HEK293 (cell line): ENCODE data around the gene WDR19.

Experiments used
- CTCF ChIA-PET: fragments of 350-600 bp; formaldehyde crosslinking; extraction: SDS; loops from one replicate; lab custom pipeline; 2021; ENCODE audit warnings: antibody characterized with exemption; lab: Yijun Ruan, JAX
- POLR2A ChIA-PET: fragments of 300-600 bp; formaldehyde crosslinking; extraction: SDS; loops from one replicate; lab custom pipeline; 2020; ENCODE audit warnings: antibody characterized with exemption, inconsistent platforms; lab: Yijun Ruan, JAX
- H3K27ac ChIP-seq: fragments of 200-500 bp; sonication (Bioruptor generic); 2 replicates; pipeline ENCODE4 v1.5.1; 2014; ENCODE audit warnings: low read depth, low read length, control low read depth, inconsistent platforms; ENCODE audit errors: extremely low read depth
- H3K36me3 ChIP-seq, 2 experiments: fragments of 200-500 bp in 1 of 2; sonication (Bioruptor generic) in 1 of 2; 1 replicate in 1 of 2; 2 replicates in 1 of 2; pipeline ENCODE4 v1.5.1; 2014 to 2017; ENCODE audit warnings: inconsistent platforms in 2 of 2, low read length in 2 of 2; ENCODE audit not compliant: control insufficient read depth in 2 of 2, insufficient read depth in 1 of 2
- H3K4me1 ChIP-seq: fragments of 200-500 bp; sonication (Bioruptor generic); 2 replicates; pipeline ENCODE4 v1.5.1; 2014; ENCODE audit warnings: mild to moderate bottlenecking, low read length, inconsistent platforms; ENCODE audit not compliant: control insufficient read depth, insufficient read depth
- H3K4me3 ChIP-seq: 2 replicates; pipeline ENCODE4 v1.5.1; 2011; ENCODE audit warnings: low read depth, mild to moderate bottlenecking, control low read depth, low read length, moderate library complexity
- H3K9me3 ChIP-seq: fragments of 200-500 bp; sonication (Bioruptor generic); 2 replicates; pipeline ENCODE4 v1.5.1; 2014; ENCODE audit warnings: low read depth, low read length, inconsistent platforms; ENCODE audit not compliant: control insufficient read depth, insufficient read depth
- BCL11A ChIP-seq: fragments of 450-650 bp; formaldehyde crosslinking; IDR thresholded peaks from 2 replicates; pipeline ENCODE4 v1.5.1; 2016; ENCODE audit warnings: low read depth, missing biosample characterization, missing genetic modification characterization
- GFI1B ChIP-seq: fragments of 450-650 bp; formaldehyde crosslinking; IDR thresholded peaks from 2 replicates; pipeline ENCODE4 v1.5.1; 2016; ENCODE audit warnings: missing biosample characterization, missing genetic modification characterization
- GLI4 ChIP-seq: fragments of 450-650 bp; formaldehyde crosslinking; IDR thresholded peaks from 2 replicates; pipeline ENCODE4 v1.5.1; 2016; ENCODE audit warnings: missing biosample characterization, missing genetic modification characterization
- KLF1 ChIP-seq: fragments of 450-650 bp; formaldehyde crosslinking; IDR thresholded peaks from 2 replicates; pipeline ENCODE4 v1.5.1; 2016; ENCODE audit warnings: missing biosample characterization, missing genetic modification characterization
- KLF10 ChIP-seq: fragments of 450-650 bp; IDR thresholded peaks from 2 replicates; pipeline ENCODE4 v1.5.1; 2018; ENCODE audit warnings: missing biosample characterization, mild to moderate bottlenecking, missing genetic modification characterization
- REST ChIP-seq: fragments of 450-650 bp; formaldehyde crosslinking; IDR thresholded peaks from 2 replicates; pipeline ENCODE4 v1.5.1; 2016; ENCODE audit warnings: missing biosample characterization, missing genetic modification characterization
- TCF7L2 ChIP-seq: IDR thresholded peaks from 2 replicates; pipeline ENCODE4 v1.6.1; 2011; ENCODE audit warnings: low read depth, mild to moderate bottlenecking, inconsistent platforms, low read length, moderate library complexity, borderline replicate concordance
- YY2 ChIP-seq: fragments of 450-650 bp; formaldehyde crosslinking; IDR thresholded peaks from 2 replicates; pipeline ENCODE4 v1.5.1; 2016; ENCODE audit warnings: missing biosample characterization, missing genetic modification characterization
- ZFP69B ChIP-seq: fragments of 450-650 bp; formaldehyde crosslinking; IDR thresholded peaks from 2 replicates; pipeline ENCODE4 v1.5.1; 2016; ENCODE audit warnings: missing biosample characterization, missing genetic modification characterization
- ZNF132 ChIP-seq: fragments of 450-650 bp; formaldehyde crosslinking; IDR thresholded peaks from 2 replicates; pipeline ENCODE4 v1.5.1; 2017; ENCODE audit warnings: missing biosample characterization, missing genetic modification characterization, borderline replicate concordance
- ZNF146 ChIP-seq: fragments of 450-650 bp; formaldehyde crosslinking; IDR thresholded peaks from 2 replicates; pipeline ENCODE4 v1.5.1; 2016; ENCODE audit warnings: missing biosample characterization, missing genetic modification characterization
- ZNF239 ChIP-seq: fragments of 450-650 bp; formaldehyde crosslinking; IDR thresholded peaks from 2 replicates; pipeline ENCODE4 v1.5.1; 2016; ENCODE audit warnings: missing biosample characterization, missing genetic modification characterization
- ZNF292 ChIP-seq: fragments of 450-650 bp; formaldehyde crosslinking; IDR thresholded peaks from 2 replicates; pipeline ENCODE4 v1.5.1; 2016; ENCODE audit warnings: low read depth, missing biosample characterization, missing genetic modification characterization, borderline replicate concordance
- ZNF549 ChIP-seq: fragments of 450-650 bp; IDR thresholded peaks from 2 replicates; pipeline ENCODE4 v1.5.1; 2018; ENCODE audit warnings: missing biosample characterization, missing genetic modification characterization, mild to moderate bottlenecking, inconsistent platforms, moderate library complexity
- ZNF555 ChIP-seq: fragments of 450-650 bp; formaldehyde crosslinking; conservative IDR thresholded peaks from 2 replicates; pipeline ENCODE4 v1.5.1; 2017; ENCODE audit warnings: missing biosample characterization, mild to moderate bottlenecking, missing genetic modification characterization, inconsistent platforms
- ZNF610 ChIP-seq: fragments of 450-650 bp; formaldehyde crosslinking; IDR thresholded peaks from 2 replicates; pipeline ENCODE4 v1.5.1; 2016; ENCODE audit warnings: missing biosample characterization, missing genetic modification characterization, borderline replicate concordance
- ZNF658 ChIP-seq: fragments of 450-650 bp; formaldehyde crosslinking; IDR thresholded peaks from 2 replicates; pipeline ENCODE4; 2016; ENCODE audit warnings: missing biosample characterization, missing genetic modification characterization
- ZNF791 ChIP-seq: fragments of 450-650 bp; formaldehyde crosslinking; IDR thresholded peaks from 2 replicates; pipeline ENCODE4 v1.5.1; 2016; ENCODE audit warnings: missing biosample characterization, missing genetic modification characterization
- ZSCAN16 ChIP-seq: fragments of 450-650 bp; formaldehyde crosslinking; IDR thresholded peaks from 2 replicates; pipeline ENCODE4 v1.5.1; 2016; ENCODE audit warnings: missing biosample characterization, missing genetic modification characterization
- ZSCAN30 ChIP-seq: fragments of 450-650 bp; IDR thresholded peaks from 2 replicates; pipeline ENCODE4 v1.5.1; 2018; ENCODE audit warnings: missing biosample characterization, mild to moderate bottlenecking, missing genetic modification characterization, moderate library complexity
- TF ChIP-seq, protein P1 (sequence below): fragments of 450-650 bp; IDR thresholded peaks from 2 replicates; pipeline ENCODE4 v1.5.1; 2018; ENCODE audit warnings: missing biosample characterization, missing genetic modification characterization
- TF ChIP-seq, protein P2 (sequence below): fragments of 450-650 bp; formaldehyde crosslinking; IDR thresholded peaks from 2 replicates; pipeline ENCODE4 v1.5.1; 2016; ENCODE audit warnings: missing biosample characterization, missing genetic modification characterization
- TF ChIP-seq, protein P3 (sequence below): fragments of 450-650 bp; formaldehyde crosslinking; IDR thresholded peaks from 2 replicates; pipeline ENCODE4 v1.5.1; 2016; ENCODE audit warnings: missing biosample characterization, missing genetic modification characterization
- TF ChIP-seq, protein P4 (sequence below): fragments of 450-650 bp; formaldehyde crosslinking; IDR thresholded peaks from 2 replicates; pipeline ENCODE4 v1.5.1; 2016; ENCODE audit warnings: missing biosample characterization, missing genetic modification characterization, borderline replicate concordance

The WDR19 gene

DNA sequence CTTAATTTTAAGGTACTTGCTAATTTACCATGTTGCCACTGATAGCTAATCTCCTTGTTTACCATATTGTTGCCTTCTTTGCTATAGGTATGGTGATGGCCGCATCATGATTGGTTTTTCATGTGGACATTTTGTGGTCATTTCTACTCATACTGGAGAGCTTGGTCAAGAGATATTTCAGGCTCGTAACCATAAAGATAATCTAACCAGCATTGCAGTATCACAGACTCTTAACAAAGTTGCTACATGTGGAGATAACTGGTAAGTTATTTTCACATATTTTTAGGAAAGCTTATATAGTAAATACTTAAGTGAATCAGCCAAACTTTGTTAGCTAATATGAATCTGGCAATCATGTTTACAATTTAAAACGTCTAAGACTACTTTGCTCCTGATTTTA is 23.1 kb downstream of the WDR19 start:
- POLR2A ChIA-PET = no interaction called here
- no peak for TF ChIP-seq ZNF658 (tag by site-specific recombination)
- no peak for TF ChIP-seq ZNF791 (tag by site-specific recombination)
- TF ChIP-seq ZNF146 (tag by site-specific recombination) = no peak
- no peak for TF ChIP-seq REST (tag by site-specific recombination)
- TF ChIP-seq ZNF132 (tag by site-specific recombination) = no peak
- no peak for TF ChIP-seq ZNF549 (tag by site-specific recombination)
- no peak for TF ChIP-seq ZNF239
- TF ChIP-seq KLF10 = no peak
- TF ChIP-seq TCF7L2 = no peak
- no peak for TF ChIP-seq ZFP69B
- no peak for TF ChIP-seq ZNF610 (tag by site-specific recombination)
- no peak for TF ChIP-seq ZNF292 (tag by site-specific recombination)
- TF ChIP-seq KLF1 (tag by site-specific recombination) = no peak
- no peak for TF ChIP-seq BCL11A (tag by site-specific recombination)
- TF ChIP-seq, protein P1, sequence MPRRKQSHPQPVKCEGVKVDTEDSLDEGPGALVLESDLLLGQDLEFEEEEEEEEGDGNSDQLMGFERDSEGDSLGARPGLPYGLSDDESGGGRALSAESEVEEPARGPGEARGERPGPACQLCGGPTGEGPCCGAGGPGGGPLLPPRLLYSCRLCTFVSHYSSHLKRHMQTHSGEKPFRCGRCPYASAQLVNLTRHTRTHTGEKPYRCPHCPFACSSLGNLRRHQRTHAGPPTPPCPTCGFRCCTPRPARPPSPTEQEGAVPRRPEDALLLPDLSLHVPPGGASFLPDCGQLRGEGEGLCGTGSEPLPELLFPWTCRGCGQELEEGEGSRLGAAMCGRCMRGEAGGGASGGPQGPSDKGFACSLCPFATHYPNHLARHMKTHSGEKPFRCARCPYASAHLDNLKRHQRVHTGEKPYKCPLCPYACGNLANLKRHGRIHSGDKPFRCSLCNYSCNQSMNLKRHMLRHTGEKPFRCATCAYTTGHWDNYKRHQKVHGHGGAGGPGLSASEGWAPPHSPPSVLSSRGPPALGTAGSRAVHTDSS (tag by site-specific recombination) = no peak
- no peak for TF ChIP-seq ZSCAN30 (tag by site-specific recombination)

DNA sequence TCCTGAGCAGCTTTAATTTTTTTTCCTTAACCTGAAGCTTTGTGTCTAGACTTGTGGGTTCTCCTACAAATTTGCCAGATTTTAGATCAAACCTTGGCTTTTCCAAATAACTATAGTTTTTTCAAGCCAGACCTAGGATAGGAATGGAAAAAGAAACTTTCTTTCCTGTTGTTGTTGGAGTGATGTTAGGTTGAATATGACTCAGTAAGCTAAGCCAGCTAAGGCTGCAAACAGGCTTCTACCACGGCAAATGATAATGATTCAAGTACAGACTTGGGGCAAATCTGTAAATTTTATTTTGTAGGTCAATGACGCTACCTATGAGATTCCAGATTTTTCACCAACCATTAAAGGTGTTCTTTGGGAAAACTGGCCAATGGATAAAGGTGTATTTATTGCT is 45.6 kb downstream of the WDR19 start:
- peaks cover 0 to 8% of the 10 kb centered on the region in 2 experiments; a peak in 1 of 3 replicates for H3K36me3 ChIP-seq
- H3K27ac ChIP-seq = no peak overlapping the region
- CTCF ChIA-PET = no interaction called here
- TF ChIP-seq, protein P2, sequence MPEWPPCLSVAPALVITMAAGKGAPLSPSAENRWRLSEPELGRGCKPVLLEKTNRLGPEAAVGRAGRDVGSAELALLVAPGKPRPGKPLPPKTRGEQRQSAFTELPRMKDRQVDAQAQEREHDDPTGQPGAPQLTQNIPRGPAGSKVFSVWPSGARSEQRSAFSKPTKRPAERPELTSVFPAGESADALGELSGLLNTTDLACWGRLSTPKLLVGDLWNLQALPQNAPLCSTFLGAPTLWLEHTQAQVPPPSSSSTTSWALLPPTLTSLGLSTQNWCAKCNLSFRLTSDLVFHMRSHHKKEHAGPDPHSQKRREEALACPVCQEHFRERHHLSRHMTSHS = no peak
- TF ChIP-seq, protein P3, sequence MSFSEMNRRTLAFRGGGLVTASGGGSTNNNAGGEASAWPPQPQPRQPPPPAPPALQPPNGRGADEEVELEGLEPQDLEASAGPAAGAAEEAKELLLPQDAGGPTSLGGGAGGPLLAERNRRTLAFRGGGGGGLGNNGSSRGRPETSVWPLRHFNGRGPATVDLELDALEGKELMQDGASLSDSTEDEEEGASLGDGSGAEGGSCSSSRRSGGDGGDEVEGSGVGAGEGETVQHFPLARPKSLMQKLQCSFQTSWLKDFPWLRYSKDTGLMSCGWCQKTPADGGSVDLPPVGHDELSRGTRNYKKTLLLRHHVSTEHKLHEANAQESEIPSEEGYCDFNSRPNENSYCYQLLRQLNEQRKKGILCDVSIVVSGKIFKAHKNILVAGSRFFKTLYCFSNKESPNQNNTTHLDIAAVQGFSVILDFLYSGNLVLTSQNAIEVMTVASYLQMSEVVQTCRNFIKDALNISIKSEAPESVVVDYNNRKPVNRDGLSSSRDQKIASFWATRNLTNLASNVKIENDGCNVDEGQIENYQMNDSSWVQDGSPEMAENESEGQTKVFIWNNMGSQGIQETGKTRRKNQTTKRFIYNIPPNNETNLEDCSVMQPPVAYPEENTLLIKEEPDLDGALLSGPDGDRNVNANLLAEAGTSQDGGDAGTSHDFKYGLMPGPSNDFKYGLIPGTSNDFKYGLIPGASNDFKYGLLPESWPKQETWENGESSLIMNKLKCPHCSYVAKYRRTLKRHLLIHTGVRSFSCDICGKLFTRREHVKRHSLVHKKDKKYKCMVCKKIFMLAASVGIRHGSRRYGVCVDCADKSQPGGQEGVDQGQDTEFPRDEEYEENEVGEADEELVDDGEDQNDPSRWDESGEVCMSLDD (tag by site-specific recombination) = no peak
- no peak for TF ChIP-seq ZNF555 (tag by site-specific recombination)
- no peak for TF ChIP-seq GFI1B
- TF ChIP-seq ZSCAN16 (tag by site-specific recombination) = no peak
- no peak for TF ChIP-seq YY2
- no peak for TF ChIP-seq GLI4 (tag by site-specific recombination)
- TF ChIP-seq KLF10 = no peak
- TF ChIP-seq, protein P4, sequence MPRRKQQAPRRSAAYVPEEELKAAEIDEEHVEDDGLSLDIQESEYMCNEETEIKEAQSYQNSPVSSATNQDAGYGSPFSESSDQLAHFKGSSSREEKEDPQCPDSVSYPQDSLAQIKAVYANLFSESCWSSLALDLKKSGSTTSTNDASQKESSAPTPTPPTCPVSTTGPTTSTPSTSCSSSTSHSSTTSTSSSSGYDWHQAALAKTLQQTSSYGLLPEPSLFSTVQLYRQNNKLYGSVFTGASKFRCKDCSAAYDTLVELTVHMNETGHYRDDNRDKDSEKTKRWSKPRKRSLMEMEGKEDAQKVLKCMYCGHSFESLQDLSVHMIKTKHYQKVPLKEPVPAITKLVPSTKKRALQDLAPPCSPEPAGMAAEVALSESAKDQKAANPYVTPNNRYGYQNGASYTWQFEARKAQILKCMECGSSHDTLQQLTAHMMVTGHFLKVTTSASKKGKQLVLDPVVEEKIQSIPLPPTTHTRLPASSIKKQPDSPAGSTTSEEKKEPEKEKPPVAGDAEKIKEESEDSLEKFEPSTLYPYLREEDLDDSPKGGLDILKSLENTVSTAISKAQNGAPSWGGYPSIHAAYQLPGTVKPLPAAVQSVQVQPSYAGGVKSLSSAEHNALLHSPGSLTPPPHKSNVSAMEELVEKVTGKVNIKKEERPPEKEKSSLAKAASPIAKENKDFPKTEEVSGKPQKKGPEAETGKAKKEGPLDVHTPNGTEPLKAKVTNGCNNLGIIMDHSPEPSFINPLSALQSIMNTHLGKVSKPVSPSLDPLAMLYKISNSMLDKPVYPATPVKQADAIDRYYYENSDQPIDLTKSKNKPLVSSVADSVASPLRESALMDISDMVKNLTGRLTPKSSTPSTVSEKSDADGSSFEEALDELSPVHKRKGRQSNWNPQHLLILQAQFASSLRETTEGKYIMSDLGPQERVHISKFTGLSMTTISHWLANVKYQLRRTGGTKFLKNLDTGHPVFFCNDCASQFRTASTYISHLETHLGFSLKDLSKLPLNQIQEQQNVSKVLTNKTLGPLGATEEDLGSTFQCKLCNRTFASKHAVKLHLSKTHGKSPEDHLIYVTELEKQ (tag by site-specific recombination) = no peak
- H3K4me1 ChIP-seq = no peaks in the 10 kb centered on the region
- no peaks in the 10 kb centered on the region for H3K9me3 ChIP-seq
- no peak overlapping the region for H3K4me3 ChIP-seq
- POLR2A ChIA-PET = no interaction called here

More for the DNA sequence above, 23.1 kb downstream of the WDR19 start:
- Histone ChIP-seq H3K4me1 (no peaks in the 10 kb centered on the region), H3K27ac (no peak overlapping the region), H3K9me3 (no peaks in the 10 kb centered on the region), H3K4me3 (no peak overlapping the region), H3K36me3 (peaks cover 3 to 41% of the 10 kb centered on the region in 2 experiments; a peak in 2 of 3 replicates)
- CTCF ChIA-PET = no interaction called here
